ENCODE results near the gene RAB43.
"Not testable (repeated sequence)": the region's sequence is repeated elsewhere in the genome, so short reads cannot be mapped to it uniquely, and the experiment has no call there.

Gene RAB43

DNA sequence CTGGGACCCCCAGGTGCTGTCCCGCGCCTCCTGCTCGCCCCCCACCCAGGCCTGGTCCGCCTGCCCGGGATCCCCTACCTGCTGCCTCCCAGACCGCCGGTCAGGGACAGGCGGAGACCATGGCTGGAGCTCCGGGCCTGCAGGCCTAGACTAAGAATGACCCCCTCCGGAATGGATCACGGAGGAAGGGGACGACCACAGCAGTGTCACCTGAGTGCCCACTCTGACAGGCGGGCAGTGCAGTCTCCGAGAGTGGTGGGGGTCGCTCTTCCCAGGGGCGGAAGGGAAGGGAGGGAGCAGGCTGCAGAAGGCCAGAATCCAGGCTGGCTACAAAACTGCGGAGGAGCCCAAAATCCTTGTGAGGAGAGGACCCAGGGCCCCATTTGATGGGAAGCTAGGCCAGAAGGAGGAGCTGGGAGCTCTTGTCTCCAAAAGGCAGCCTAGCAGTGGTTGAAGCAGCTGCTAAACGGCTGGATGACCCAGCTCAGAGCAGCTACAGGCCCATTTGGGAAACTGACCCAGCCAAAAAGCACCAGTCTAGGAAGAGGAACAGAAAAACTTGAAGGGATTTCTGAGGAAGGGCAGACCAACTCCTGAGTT lies 908 bp upstream of the RAB43 start:
- in situ Hi-C loops (cut with MboI; ENCODE audit: low sequenced_read_pairs), result no loop called here

DNA sequence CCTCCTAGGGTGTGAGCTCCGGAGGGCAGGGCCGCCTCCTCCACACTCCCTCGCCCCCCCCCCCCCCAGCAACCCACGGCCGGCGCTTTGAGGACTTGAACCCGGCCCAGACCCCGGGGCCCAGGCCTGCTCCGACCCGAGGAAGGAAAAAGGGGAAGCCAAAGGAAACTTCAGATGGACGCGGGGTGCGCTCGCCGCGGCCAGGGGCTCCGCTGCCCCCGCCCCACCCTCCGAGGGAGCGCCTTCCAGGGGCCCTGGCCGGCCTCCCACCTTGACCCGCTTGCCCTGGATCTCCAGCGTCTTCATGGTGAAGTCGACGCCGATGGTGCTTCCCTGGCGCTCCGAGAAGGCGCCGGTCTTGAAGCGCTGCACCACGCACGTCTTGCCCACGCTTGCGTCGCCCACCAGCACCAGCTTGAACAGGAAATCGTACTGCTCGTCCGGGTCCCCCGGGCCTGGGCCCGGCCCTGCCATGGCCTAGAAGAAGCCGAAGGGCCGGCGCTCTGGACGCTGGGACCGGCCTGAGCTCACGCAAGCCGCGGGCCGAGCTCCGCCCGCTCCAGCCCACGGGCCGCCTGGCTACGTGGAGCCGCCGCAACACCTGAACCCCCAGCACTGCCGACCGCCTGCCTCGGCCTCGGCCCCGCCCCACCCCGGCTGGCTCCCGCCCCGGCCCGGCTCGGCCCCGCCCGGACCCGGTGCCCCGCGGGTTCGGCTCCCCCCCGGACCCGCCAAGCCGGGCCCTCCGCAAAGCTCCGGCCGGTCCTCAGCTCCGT lies 400 bp downstream of the RAB43 start:
- in situ Hi-C loops (cut with MboI; ENCODE audit: low sequenced_read_pairs), result no loop called here

DNA sequence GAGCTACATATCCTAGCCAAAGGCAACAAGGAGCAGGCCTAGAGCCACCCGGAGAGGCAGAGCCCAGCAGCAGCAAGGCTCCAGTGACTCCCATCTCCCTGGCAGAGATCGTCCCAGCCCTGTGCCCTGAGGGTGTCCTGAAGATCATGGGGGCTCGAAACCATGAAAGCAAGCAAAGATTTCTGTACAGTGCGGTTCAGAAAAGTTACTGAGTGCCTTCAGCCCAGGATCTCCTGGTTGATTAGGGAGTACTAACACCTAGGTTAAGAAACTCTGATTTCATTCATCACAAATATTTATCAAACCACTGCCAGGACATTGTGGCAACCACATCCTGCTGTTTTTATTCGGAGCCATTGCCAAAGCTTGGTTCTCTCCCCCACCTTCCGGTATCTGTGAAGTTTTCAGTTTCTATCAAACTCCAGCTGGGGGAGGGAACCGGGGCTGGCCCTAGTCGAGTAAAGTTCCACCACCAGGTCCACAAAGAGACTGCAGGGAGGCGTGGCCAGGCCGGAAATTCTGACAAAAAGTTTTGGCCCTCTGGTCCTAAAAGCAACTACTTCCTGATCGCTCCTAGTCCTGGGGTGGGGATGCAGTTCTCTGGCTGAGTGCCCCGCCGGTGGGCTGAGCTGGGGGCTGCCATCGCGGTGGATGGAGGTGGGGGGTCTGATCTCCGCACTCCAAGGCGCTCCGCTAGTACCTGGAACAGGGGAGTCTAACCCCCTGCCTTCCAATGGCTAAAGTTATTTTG lies 1.2 kb downstream of the RAB43 start:
- in situ Hi-C loops (cut with MboI; ENCODE audit: low sequenced_read_pairs), result no loop called here

DNA sequence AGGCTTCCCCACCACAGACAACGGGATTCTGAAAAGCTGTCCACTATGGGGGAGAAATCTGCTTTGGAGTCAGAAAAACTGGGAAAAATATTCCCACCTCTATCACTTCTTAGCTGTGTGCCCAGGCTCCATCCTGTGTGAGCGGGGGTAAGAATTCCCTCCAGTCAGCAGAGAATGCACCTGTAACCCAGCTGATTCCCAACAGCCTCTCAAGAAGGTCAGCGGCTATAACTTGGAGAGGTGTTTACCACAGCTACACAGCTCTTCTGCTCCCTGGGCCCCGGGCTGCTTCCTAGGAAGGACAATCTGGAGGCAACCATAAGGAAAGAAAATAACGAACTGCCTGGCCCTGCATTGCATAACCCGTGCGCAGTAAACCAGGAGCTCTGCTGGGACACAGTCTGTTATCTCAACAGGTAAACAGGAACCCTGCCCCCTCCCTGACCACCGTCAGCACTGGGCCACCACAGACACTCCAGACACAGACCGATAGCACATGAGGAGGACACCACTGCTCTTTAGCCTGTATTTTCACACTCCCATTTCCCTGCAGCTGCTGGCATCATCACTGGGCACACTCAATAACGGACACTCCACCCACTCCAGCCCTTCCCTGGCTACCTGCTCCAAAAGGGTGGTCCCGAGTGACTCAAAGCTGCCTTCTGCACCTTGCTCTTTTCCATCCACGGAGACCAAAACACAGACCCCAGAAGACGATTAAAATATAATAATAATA lies 2.1 kb downstream of the RAB43 start:
- in situ Hi-C loops (cut with MboI; ENCODE audit: low sequenced_read_pairs), result no loop called here

DNA sequence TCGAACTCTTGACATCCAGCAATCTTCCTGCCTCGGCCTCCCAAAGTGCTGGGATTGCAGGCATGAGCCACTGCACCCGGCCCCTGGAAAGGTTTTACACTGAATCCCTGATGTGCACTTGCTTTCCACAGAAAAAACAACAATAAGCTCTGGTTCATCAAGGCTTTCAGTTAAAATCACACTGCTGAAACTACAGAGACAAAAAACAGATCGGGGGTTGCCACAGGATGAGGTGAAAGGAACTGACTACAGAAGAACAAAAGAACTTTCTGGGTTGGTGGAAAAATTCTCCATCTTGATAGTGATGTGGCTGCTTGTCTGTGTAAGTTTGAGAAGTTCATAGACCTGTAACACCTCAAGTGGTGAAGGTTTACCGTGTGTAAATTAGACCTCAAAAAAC lies 2.9 kb downstream of the RAB43 start:
- in situ Hi-C loops (cut with MboI; ENCODE audit: low sequenced_read_pairs), result no loop called here

DNA sequence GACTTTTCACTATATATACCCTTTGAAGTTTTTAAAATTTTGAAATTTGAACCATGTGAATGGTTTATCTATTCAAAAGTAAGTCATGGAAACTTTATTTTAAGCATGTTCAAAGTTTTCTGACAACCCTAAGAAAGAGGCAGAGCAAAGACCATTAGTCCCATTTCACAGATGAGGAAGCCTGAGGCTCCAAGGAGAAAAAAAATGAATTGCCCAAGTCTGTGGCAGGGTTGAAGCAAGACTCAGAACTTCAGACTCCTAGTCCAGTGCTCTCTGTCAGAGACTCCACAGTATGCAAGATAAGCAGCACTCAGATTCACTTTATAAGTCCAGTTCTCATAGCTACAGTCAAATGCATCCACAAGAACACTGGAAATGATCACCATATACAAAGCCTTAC lies 4.5 kb downstream of the RAB43 start:
- in situ Hi-C loops (cut with MboI; ENCODE audit: low sequenced_read_pairs), result no loop called here

DNA sequence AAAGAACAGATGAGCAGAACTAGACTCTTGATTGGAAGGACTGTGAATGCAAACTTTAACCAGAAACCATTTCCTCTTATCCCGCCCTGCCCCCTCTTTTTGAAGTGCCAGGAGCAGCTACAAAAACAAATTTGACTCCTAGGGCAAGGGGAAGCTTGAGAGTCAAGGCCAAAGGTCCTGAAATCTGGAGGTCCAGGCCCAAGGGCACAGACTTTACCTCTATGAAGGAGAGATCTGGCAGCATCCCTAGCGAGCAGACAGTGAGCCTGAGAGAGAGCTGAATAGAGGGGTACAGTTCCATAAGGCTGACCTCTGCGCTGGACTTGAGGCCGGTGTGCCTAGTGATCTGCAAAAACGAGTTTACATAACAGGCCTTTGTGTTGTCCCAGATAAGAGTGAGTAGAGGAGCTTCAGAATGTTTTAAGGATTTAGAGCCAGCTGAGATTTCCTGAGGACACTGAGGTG lies 5.1 kb downstream of the RAB43 start:
- in situ Hi-C loops (cut with MboI; ENCODE audit: low sequenced_read_pairs), result no loop called here

DNA sequence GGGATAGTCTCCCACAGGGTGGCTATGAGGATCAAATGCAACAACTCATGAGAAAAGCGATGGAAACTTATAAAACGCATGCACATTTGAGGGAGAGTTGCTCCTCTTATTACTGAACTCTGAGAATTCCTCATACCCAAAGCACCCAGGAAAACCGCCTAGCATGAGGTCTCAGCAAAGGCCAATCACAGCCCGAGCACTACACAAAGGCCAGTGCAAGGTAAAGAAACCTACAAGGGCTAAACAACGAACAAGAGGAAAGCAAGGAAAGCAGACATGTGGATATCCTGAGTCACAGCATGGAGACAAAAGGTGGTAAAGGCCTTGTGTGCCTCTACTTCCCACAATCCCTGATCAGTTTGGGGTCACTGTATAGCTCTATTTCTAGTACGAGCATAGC lies 7.1 kb downstream of the RAB43 start:
- in situ Hi-C loops (cut with MboI; ENCODE audit: low sequenced_read_pairs), result no loop called here

DNA sequence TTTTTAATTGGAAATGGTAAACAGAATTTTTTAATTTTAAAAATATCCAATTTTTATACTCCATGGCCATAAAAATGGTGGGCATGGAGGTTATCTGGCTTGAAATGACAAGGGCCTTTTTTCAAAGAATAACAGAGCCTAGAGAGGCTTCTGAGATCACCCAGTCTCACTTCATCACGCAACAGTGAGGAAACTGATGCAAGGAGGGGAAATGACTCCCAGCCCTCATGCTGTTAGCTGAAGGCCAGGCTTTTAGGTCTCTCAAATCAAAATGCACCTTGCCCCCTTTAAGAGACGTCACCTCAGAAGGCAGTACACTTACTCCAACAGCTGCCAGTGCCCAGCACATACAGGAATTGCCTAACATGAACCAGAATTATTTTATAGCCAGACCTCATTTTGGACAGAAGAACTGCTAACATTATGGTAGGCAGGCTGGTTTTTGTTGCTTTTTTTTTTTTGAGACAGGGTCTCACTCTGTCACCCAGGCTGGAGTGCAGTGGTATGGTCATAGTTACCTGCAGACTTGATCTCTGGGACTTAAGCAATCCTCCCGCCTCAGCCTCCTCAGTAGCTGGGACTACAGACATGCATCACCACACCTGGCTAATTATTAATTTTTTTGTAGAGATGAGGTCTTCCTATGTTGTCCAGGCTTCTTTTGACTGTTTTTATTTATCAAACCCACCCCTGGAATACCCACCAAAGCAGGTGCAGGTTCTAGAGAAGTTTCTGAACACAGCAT lies 9.1 kb downstream of the RAB43 start:
- in situ Hi-C loops (cut with MboI; ENCODE audit: low sequenced_read_pairs), result no loop called here

DNA sequence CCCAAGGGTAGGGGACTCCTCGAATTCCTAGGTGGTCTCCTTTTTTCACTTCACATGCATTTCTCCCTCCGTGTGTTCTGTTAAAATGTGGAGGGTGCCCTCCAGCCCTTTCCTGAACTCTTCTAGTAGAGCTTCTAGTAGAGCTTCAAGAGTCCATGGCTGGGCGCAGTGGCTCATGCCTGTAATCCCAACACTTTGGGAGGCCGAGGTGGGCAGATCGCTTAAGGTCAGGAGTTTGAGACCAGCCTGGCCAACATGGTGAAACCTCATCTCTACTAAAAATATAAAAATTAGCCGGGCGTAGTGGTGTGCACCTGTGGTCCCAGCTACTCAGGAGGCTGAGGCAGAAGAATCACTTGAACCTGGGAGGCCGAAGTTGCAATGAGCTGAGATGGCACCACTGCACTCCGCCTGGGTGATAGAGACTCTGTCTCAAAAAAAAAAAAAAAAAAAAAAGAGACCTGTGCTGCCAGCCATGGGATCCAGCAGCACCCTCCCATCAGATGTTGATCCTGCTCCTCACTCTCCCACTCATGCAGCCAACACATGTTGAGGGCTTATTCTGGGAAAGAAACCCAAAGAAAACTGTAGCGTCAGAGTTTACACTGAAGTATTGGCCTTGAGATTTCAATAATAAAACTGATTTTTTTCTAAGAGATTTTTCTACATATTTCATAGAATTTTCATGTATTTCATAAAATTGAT lies 10.4 kb downstream of the RAB43 start:
- in situ Hi-C loops (cut with MboI; ENCODE audit: low sequenced_read_pairs), result not testable (repeated sequence)

DNA sequence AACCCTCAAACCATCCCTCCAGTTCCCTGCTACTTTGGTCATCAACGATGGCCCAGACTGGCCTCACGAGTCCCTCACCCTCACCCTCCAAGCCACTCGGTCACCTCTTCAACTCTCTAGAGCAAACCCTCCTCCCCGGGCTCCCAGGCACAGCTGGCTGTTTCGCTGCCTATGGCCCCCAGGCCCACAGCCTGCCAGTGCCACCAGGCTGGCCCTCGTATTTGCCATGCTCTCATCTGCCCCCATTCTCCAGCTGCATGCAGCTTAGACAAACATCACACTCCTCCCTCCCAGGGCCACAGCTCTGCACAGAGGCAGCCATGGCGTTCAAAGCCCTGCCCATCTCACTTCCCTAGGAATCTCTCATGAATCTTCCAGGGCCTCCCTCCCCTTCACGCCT lies 13.8 kb downstream of the RAB43 start:
- in situ Hi-C loops (cut with MboI; ENCODE audit: low sequenced_read_pairs), result no loop called here

DNA sequence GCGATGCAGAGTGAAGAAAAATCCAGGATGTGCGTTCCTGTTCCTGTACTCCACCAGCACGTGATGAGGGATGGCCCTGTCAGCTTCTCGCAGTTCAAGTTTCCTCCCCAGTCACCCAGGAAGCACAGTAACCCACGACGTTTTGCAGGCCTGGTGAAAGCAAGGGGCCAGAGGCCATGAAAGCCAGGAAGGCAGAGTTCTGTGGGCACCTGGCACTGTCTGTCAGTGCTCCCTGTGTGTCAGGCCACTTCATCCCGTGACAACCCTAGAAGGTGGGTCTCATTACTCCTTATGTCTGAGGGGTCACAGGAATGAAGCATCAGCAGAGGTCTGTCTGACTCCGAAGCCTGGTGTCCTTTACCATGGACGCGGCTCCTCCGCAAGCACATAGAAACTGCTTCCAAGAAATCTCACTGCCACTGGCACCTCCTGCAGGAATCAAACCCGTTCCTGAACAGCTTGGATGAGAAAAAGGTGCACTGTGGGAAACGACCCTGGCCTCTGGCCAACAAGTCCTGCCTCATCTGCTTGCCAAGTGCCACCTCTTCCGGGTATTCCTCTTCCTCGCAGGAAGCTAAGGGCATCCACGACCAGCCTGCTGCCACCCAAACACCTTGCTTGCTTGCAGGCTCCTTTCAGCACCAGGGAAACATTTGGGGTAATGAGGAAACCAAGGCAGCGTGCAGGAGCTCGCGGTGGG lies 14.6 kb downstream of the RAB43 start:
- in situ Hi-C loops (cut with MboI; ENCODE audit: low sequenced_read_pairs), result no loop called here

DNA sequence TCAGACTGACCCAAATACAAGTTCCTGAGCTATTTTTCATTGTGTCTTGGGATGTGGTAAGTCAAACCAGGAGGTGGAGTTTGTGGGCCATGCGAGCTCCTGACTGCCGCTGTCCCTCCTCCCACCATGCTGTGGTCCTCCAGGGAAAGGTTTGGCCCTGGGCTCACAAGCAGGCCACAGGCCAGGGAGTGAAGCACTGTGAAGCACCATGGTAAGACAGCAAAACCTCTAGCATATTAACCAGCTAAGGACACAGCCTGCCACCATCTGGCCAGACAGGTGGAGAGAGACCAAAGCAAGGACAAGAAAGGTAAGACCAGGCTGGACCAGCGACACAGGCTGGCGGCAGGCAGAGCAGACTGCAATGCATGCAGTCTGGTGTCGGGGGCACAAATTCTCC lies 15.3 kb downstream of the RAB43 start:
- in situ Hi-C loops (cut with MboI; ENCODE audit: low sequenced_read_pairs), result no loop called here

DNA sequence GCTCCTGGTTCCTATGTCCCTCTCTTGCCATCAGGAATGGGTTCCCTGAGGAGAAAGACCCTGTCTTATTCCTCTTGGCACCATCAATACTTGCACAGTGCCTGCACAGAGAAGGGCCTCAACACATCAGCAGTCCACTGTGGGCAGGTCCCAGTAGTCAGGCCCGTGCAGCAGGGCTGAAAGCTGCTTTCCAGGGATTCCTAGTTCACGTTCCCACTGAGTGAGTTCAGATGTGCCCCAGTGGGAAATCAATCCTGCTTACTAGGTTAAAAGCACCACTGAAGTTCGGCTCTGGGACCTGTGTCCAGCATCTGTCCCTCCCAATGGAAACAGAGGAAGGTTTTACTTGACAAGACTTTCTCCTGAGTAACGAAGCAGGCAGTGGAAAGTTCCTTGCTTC lies 15.7 kb downstream of the RAB43 start:
- in situ Hi-C loops (cut with MboI; ENCODE audit: low sequenced_read_pairs), result no loop called here

DNA sequence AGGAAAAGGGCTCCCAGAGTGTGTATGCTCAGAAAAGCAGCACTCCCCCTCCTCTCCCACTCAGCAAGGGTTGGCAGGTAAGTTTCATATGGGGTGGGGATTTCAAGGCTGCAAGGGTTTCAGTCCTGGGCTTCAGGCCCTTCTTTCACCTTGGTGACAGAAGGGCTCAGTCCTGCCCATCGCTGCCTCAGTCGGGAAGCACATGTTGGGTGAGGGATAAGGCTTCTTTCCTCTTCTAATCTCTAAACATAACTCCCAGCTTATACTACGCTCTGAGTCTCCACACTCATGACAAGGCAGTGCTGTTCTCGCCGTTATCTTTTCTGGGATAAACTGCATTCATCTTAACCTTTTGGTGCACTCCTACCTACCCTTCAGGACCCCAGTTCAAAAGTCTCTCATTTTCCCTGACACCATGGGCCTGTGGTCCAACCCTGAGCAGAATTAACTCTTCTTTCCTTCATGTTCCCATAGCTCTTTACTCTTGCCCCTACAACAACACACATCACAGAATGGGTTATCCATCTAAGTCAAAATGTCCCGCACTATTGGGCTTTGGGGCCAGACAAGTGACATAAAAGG lies 17.0 kb downstream of the RAB43 start:
- in situ Hi-C loops (cut with MboI; ENCODE audit: low sequenced_read_pairs), result no loop called here

DNA sequence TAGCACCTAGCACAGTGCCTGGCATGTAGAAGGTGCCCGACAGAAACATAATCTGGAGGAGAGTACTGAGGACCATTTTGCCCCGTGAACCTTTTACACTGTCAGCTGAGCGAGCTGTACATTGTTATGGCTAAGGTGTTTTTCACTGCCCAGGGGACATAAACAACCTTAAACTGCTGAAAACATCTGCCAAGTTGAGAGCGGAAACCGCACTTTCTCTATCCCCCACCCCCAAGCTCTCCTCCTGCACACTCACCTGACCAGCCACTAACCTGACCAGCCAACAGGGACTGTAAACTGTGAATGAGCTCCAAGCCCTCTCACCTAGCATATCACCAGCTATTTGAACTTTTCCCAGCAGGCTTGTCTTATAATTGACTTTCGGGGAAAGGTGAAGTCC lies 17.6 kb downstream of the RAB43 start:
- in situ Hi-C loops (cut with MboI; ENCODE audit: low sequenced_read_pairs), result no loop called here

DNA sequence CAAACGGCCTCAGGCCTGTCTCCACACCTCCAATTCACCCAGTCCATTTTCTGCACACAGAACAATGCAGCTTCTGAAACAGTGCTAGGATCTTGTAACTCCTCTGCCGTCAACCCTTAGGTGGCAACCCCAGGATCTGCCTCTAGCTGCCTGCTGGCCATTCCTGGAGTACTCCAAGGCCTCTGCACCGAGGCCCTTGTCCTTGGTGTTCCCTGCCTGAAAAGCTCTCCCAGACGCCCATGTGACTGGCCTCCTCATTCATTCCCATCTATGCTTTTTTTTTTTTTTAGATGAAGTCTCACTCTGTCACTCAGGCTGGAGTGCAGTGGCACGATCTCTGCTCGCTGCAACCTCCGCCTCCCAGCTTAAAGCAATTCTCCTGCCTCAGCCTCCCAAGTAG lies 18.3 kb downstream of the RAB43 start:
- in situ Hi-C loops (cut with MboI; ENCODE audit: low sequenced_read_pairs), result no loop called here

DNA sequence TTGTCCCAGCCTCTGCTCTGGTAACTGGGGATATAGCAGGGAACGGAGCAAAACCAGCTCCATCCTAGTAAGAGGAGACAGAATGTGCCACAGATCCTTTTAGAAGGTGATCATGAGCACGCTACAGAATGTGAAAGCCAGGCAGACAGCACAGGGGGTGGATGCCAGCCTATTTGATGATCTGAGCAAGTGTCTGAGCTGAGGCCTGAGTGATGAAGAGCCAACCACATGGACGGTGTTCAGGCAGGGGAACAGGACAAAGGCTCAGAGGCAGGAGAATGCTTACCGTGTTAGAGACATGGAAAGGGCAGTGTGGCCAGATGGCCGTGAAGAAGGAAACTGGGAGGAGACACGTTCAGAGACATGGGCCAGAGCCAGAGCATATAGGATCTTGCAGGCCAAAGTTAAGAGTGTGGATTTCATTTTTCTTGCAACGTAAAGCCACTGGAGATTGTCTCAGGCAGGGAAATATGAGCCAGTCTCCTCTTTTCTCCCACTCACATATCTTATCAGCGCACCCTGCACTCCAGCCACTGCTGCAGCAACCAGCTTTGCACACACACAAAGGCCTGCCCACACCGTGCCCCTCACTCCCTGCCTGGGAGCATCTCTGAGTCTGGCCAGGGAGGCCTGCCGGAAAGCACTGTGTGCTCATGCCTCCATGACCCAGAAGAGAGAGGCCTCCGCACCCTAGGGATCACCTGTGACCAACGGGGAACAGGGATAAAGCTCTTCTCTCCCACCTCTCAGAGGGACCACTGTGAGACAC lies 20.1 kb downstream of the RAB43 start:
- in situ Hi-C loops (cut with MboI; ENCODE audit: low sequenced_read_pairs), result no loop called here
